H1 (cell line): ENCODE measurements around the gene GARS1. TPM values are rescaled to one million over a fixed set of nuclear protein-coding genes. Genes with fewer than 3 reads are reported as not detected.

ENCODE experiments used
- ASH2L ChIP-seq: fragments of 200-600, 300-600 bp; sonication (generic); IDR thresholded peaks from one replicate; pipeline ENCODE4 v1.7.1; 2017; ENCODE audit warnings: low read length
- CHD7 ChIP-seq: fragments of 300-600 bp; sonication (generic); IDR thresholded peaks from 2 replicates; pipeline ENCODE4 v1.7.1; 2012; ENCODE audit warnings: low read length, moderate library complexity, mild to moderate bottlenecking, inconsistent platforms; ENCODE audit not compliant: insufficient replicate concordance
- FOSL1 ChIP-seq: IDR thresholded peaks from 2 replicates; pipeline ENCODE4 v1.6.1; 2011; ENCODE audit warnings: mild to moderate bottlenecking, low read depth, low read length, moderate library complexity; ENCODE audit not compliant: insufficient read depth
- HDAC2 ChIP-seq, 2 experiments: fragments of 300-600 bp in 1 of 2; sonication (generic) in 1 of 2; IDR thresholded peaks; 2 replicates each; pipeline ENCODE4 v1.6.1; 2011 to 2012; ENCODE audit warnings: low read depth in 2 of 2, low read length in 2 of 2, mild to moderate bottlenecking in 2 of 2, moderate library complexity in 2 of 2, borderline replicate concordance in 1 of 2, inconsistent platforms in 1 of 2
- POU5F1 ChIP-seq: IDR thresholded peaks from 2 replicates; pipeline ENCODE4 v1.6.1; 2011; ENCODE audit warnings: low read depth, mild to moderate bottlenecking, low read length, moderate library complexity
- TCF12 ChIP-seq: IDR thresholded peaks from 2 replicates; pipeline ENCODE4 v1.6.1; 2011; ENCODE audit warnings: low read depth, mild to moderate bottlenecking, low read length
- TEAD4 ChIP-seq: IDR thresholded peaks from 2 replicates; pipeline ENCODE4 v1.6.1; 2012; ENCODE audit warnings: low read depth, low read length, inconsistent platforms, mixed read lengths
- polyA plus RNA-seq, 7 experiments: library from polyadenylated mRNA; depleted of rRNA in 3 of 7; stranded (reverse) in 5 of 7; unstranded in 2 of 7; fragments of >200 nt in 5 of 7; fragments of 200-250 nt in 2 of 7; gene quantifications; 1 replicate in 5 of 7; 2 replicates in 1 of 7; 4 replicates in 1 of 7; pipeline versions ENCODE4 v1.2.1 to v1.2.3, GENCODE V29; 2011 to 2013; ENCODE audit warnings: missing spikeins in 2 of 7, mixed read lengths in 2 of 7
- total RNA-seq: library from RNA; stranded (reverse); fragmentation: NEBNext Ultra II Directional; extraction: Animal tissue kit (Norgen Biotek cat#: 25700); gene quantifications from 2 replicates; pipeline ENCODE4 v1.2.1, GENCODE V29; 2021
- TF ChIP-seq, protein P1 (sequence below): IDR thresholded peaks from 2 replicates; pipeline ENCODE4 v1.6.1; 2012; ENCODE audit warnings: inconsistent platforms
- TF ChIP-seq, protein P2 (sequence below), 3 experiments: IDR thresholded peaks; 1 replicate in 2 of 3; 2 replicates in 1 of 3; pipeline versions ENCODE4 v1.5.1 to v1.6.1; 2011; ENCODE audit warnings: low read length in 3 of 3, mild to moderate bottlenecking in 3 of 3, inconsistent platforms in 2 of 3, low read depth in 1 of 3, moderate library complexity in 1 of 3; ENCODE audit not compliant: insufficient read depth in 1 of 3; ENCODE audit errors: control extremely low read depth in 1 of 3

The GARS1 gene
- total and polyA plus RNA-seq, 2 of the 8 experiments (the other 6 are each of a cell fraction or from before 2014, with no cell fraction given) = 270 to 476 TPM

DNA sequence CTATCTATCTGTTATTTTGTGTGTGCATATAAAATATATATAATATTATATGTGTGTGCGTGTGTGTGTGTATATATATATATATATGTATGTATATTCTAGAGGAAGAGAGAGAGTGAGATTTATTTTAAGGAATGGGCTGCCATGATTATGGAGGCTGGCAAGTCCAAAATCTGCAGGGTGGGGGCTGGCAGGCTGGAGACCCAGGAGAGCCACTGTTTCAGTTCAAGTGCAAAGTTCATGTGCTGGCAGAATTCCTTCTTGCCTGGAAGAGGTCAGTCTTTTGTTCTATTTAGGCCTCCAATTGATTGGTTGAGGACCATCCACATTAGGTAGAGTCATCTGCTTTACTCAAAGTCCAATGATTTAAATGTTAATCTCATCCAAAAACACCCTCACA is 42.3 kb upstream of the GARS1 start (continued):
- no peak for TF ChIP-seq CHD7
- TF ChIP-seq, protein P1, sequence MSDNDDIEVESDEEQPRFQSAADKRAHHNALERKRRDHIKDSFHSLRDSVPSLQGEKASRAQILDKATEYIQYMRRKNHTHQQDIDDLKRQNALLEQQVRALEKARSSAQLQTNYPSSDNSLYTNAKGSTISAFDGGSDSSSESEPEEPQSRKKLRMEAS = no peak
- TF ChIP-seq POU5F1 = no peak
- no peak for TF ChIP-seq HDAC2 (IDR thresholded peaks at IDR 0.05; ENCODE audit: borderline replicate concordance in 1 of 2, low read depth in 2 of 2, low read length in 2 of 2)
- TF ChIP-seq ASH2L = no peak
- TF ChIP-seq, protein P2, sequence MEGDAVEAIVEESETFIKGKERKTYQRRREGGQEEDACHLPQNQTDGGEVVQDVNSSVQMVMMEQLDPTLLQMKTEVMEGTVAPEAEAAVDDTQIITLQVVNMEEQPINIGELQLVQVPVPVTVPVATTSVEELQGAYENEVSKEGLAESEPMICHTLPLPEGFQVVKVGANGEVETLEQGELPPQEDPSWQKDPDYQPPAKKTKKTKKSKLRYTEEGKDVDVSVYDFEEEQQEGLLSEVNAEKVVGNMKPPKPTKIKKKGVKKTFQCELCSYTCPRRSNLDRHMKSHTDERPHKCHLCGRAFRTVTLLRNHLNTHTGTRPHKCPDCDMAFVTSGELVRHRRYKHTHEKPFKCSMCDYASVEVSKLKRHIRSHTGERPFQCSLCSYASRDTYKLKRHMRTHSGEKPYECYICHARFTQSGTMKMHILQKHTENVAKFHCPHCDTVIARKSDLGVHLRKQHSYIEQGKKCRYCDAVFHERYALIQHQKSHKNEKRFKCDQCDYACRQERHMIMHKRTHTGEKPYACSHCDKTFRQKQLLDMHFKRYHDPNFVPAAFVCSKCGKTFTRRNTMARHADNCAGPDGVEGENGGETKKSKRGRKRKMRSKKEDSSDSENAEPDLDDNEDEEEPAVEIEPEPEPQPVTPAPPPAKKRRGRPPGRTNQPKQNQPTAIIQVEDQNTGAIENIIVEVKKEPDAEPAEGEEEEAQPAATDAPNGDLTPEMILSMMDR (IDR thresholded peaks at IDR 0.05; ENCODE audit: control extremely low read depth in 1 of 3, insufficient read depth in 1 of 3, low read depth in 1 of 3, low read length in 3 of 3) = no peak
- no peak for TF ChIP-seq TEAD4
- no peak for TF ChIP-seq FOSL1
- no peak for TF ChIP-seq TCF12
- TF ChIP-seq, all 59 proteins: peak for 0
